ENCODE results near the gene CD9.

The CD9 gene

DNA sequence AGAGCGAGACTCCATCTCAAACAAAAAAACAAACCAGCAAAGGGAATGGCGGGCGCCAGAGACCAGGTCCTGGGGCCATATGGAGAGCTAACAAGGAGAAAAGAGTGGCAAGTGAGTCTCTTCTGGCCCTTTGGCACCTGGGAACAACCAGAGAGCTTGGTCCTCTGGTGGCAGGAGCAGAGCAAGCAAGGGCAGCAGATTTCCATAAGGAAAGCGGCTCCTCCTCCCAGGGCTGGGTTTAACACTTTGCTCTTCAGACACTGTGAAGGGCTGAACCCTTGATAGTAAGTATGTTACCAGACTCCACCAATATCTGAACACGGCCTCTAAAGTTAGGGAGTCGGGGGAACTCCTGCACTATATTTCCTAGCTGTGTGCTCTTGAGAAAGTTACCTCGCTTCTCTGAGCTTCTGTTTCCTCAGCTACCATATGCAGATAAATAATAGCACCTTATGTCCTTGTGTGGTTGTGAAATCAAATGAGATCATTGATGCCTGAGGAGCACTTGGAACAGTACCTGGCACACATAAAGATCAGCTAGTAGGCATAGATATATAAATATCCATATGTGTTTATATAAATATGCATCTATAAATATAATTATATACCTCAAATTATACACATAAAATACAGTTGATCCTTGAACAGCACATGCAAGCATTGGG is 76.9 kb downstream of the CD9 start:
- DNase-seq (ENCODE audit: low read depth), result no peak
- no peak overlapping the region for H3K4me3 ChIP-seq (ENCODE audit: low read depth, low read length)
- in situ Hi-C loops (cut with HindIII; ENCODE audit: low sequenced_read_pairs), result no loop called here
- TF ChIP-seq, protein P1, sequence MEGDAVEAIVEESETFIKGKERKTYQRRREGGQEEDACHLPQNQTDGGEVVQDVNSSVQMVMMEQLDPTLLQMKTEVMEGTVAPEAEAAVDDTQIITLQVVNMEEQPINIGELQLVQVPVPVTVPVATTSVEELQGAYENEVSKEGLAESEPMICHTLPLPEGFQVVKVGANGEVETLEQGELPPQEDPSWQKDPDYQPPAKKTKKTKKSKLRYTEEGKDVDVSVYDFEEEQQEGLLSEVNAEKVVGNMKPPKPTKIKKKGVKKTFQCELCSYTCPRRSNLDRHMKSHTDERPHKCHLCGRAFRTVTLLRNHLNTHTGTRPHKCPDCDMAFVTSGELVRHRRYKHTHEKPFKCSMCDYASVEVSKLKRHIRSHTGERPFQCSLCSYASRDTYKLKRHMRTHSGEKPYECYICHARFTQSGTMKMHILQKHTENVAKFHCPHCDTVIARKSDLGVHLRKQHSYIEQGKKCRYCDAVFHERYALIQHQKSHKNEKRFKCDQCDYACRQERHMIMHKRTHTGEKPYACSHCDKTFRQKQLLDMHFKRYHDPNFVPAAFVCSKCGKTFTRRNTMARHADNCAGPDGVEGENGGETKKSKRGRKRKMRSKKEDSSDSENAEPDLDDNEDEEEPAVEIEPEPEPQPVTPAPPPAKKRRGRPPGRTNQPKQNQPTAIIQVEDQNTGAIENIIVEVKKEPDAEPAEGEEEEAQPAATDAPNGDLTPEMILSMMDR (IDR thresholded peaks at IDR 0.05; ENCODE audit: low read depth, low read length, missing control alignments), result peak; percentile 7

DNA sequence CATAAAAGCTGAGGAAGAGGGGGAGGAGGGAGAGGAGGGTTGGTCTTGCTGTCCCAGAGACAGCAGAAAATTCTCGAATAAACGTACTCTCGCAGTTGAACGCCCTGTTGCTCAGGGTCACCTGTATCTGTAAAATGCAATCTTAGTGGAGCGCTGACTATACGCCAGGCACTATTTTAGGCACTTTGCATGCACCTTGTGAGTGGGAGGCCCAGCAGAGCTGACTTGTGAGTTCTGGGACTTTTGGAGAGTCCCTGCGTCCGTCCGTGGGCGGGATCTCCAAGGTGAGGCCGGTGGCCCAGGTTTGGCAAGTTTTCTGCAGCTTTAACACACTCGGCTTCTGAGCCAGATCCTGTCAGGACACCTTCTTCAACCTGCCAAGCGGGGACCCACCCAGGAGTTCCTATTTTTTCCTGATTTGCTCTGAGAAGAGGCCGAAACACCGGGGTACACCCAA is 77.8 kb downstream of the CD9 start:
- DNase-seq (ENCODE audit: low read depth), result no peak

DNA sequence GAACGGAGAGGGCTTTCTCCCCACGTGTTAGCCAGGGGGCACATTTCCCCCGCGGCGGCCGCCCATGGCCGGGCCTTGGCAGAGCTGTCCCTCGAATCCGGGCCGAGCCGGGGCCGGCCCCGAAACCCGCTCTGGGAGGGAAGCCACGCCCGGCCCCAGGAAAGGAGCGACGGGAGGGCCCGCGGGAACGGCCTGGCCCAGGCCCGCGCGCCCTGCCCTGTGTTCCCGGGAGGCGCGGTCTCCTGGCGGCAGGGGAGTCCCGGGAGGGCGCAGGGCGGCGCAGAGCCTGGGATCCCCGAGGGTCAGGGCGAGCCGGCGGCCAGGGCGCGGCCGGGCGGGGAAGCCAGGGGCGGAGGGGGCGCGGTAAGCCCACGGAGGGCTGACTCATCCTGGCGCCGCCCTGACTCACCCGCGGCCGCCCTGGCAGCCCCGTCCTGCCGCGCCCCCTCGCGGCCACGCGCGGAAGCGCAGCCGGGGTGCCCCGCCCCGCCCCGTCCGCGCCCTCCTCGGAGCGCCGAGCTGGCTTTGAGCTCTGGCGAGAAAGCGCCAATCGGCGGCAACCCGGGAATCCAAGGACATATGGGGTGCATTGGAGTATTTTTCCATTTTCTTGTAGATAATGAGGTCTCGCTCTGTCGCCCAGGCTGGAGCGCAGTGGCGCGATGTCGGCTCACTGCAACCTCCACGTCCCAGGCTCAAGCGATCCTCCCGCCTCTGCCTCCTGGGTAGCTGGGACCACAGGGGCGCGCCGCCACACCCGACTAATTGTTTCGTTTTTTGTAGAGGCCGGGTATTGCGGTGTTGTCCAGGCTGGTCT is 78.4 kb downstream of the CD9 start:
- peak overlapping the region; percentile 37 for H3K4me3 ChIP-seq (ENCODE audit: low read depth, low read length)
- no peak for DNase-seq (ENCODE audit: low read depth)
- in situ Hi-C loops (cut with HindIII; ENCODE audit: low sequenced_read_pairs), result no loop called here
- TF ChIP-seq, protein P1 (IDR thresholded peaks at IDR 0.05; ENCODE audit: low read depth, low read length, missing control alignments), result peak; percentile 57

More for the DNA sequence above, 77.8 kb downstream of the CD9 start:
- TF ChIP-seq, protein P1 (IDR thresholded peaks at IDR 0.05; ENCODE audit: low read depth, low read length, missing control alignments), result no peak
- H3K4me3 ChIP-seq (ENCODE audit: low read depth, low read length), result peak overlapping the region; percentile 37
- in situ Hi-C loops (cut with HindIII; ENCODE audit: low sequenced_read_pairs), result no loop called here

DNA sequence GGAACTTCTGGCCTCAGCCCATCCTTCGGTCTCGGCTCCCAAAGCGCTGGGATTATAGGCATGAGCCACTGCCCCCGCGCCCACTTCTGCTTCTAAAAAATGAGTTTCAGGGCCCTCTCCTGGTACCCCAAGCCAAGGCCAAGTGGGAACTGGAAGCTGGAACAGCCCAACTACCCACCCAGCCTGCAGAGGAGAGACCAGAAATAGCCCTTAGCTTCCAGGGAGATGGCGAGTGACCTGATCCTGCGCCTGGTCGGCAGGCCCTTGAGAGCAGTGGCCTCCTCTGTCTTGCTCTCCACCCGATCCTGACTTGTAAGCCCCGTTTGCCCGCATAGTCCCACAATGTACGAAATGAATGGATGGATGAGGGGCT is 79.0 kb downstream of the CD9 start:
- in situ Hi-C loops (cut with HindIII; ENCODE audit: low sequenced_read_pairs), result no loop called here
- TF ChIP-seq, protein P1 (IDR thresholded peaks at IDR 0.05; ENCODE audit: low read depth, low read length, missing control alignments), result no peak
- no peak overlapping the region for H3K4me3 ChIP-seq (ENCODE audit: low read depth, low read length)
- no peak for DNase-seq (ENCODE audit: low read depth)

DNA sequence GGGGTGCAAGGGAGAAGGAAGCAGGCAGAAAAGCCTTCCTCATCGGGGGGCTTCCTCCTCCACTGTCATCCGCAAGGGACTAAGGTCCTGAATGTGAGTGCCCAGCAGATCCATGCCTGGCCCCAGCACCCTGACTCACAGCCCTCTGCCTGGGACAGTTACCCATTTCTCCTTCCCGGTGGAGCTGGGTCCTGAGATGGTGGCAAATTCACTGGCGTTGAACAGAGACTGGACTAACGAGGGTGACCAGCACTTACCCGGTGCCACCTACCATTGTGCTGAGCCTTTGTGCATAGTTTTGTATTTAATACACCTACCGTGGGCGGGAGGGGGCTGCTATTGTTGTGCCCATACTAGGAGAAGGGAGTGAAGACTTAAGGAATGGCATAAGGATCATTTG is 79.4 kb downstream of the CD9 start:
- H3K4me3 ChIP-seq (ENCODE audit: low read depth, low read length), result no peak overlapping the region
- in situ Hi-C loops (cut with HindIII; ENCODE audit: low sequenced_read_pairs), result no loop called here
- TF ChIP-seq, protein P1 (IDR thresholded peaks at IDR 0.05; ENCODE audit: low read depth, low read length, missing control alignments), result no peak
- DNase-seq (ENCODE audit: low read depth), result no peak

DNA sequence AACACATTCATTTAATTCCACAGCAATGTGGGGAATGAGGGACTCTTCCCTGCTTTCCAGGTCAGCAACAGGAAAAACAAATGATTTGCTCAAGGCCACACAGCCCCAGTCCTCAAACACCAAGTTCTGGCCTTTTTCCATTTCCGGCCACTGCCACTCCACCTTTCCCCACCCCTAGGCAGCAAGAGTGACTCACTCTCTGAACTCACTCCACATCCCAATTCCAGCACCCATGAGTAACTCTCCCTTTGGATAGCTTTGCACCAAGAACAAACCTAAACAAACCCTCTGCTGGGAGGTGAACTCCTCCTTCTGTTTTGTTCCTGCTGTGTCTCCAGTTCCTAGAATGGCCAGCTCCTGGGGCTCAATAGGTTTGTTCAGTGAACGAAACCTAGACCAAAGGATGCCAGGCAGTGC is 79.9 kb downstream of the CD9 start:
- H3K4me3 ChIP-seq (ENCODE audit: low read depth, low read length), result no peak overlapping the region
- in situ Hi-C loops (cut with HindIII; ENCODE audit: low sequenced_read_pairs), result no loop called here
- peak; percentile 76 for DNase-seq (ENCODE audit: low read depth)
- TF ChIP-seq, protein P1 (IDR thresholded peaks at IDR 0.05; ENCODE audit: low read depth, low read length, missing control alignments), result no peak

Data from astrocyte of the cerebellum (primary cell).